GM18519 (cell line): ENCODE data around the gene IMMP2L.

Experiments
- ATAC-seq: cut with Tn5 transposase; IDR thresholded peaks from one replicate; pipeline ENCODE4 v1.9.1; 2021; ENCODE audit warnings: mild to moderate bottlenecking, moderate library complexity; ENCODE audit not compliant: unreplicated experiment, low FRiP score

The IMMP2L gene

DNA sequence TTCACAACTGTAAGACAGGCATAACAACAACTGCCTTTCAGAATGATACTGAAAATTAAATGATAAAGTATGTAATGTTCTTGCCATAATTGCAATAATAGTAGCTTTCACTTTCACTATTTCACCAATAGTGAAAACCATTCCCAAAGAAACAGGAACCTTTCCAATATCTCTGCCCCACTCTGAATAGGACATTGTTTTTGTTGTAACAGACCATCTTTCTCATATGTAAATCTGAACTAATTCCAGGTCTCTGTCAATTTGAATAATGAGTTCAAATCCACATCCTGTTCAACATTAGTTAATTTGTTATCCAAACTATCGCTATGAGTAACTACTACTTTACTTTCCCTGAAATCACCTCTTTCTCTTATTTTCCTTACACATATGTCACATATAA lies 323.4 kb downstream of the IMMP2L start:
- no peak for ATAC-seq

DNA sequence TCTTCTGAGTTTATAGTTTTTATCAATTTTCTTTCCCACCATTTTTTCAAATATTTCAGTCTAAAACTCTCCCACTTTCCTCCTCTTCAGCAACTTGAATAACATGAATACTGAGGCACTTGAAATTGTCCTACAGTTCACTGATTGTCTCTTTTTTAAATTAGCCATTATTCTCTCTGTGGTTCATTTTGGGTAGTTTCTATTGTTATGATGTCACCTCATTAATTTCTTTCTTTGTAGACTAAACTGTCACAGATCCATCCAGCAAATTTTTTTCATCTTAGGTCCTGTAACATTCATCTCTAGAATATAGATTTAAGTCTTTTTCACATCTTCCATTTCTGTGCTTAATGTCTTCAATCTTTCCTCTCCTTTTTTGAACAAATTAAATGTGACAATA lies 326.6 kb downstream of the IMMP2L start:
- ATAC-seq = no peak

DNA sequence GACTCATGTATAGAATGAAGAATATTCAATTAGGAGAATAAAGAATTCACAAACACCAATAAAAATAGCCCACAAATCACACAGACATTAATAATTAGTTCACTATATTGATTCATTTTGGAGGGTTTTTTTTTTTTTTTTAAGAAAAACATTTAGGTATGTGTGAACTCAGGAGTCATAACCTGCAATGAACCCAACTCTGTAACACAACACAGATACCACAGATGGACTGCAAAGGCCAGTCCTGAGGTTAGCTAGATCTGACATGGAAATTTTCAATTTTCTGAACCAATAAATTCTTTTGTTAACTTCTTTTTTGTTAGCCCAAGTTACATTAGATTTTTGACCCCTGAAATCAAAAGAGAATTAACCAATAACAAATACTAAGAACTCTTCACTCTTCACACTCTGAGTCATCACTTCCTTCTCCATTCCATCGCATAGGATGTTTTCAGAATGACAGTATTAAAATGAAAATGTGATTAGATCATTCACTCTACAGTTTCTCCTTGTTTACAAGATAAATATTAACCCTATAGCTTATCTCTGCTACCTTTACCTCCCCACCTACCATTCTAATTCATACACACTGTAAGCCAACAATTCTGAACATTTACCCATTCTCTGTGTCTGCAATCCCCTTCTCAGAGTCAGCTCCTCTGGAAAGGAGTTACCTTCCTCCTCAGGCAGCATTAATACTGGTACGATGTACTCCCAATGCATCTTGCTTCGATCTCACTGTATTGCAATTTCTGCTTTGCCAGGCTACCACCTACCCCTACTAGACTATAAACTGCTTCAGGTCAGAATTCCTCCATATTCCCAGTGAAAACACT lies 329.8 kb downstream of the IMMP2L start:
- peak; percentile 86 for ATAC-seq

DNA sequence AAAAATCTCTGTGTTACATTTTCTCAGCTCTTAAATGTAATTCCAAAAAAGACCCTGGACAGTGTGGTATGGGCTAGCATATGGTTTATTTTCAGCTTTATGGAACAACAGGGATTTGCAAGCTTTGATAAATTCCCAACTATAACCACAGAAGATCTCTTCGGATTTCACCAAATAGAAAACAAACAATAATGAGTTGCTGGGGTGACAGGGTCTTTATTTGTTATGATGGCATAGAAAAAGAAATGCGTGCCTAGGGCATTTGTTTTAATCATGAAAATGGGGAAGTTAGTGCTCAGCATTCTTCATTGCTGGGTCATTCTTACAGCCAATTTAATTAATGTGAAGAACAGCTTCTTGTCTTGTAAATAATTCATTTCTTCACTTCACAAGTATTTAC lies 332.4 kb downstream of the IMMP2L start:
- no peak for ATAC-seq

DNA sequence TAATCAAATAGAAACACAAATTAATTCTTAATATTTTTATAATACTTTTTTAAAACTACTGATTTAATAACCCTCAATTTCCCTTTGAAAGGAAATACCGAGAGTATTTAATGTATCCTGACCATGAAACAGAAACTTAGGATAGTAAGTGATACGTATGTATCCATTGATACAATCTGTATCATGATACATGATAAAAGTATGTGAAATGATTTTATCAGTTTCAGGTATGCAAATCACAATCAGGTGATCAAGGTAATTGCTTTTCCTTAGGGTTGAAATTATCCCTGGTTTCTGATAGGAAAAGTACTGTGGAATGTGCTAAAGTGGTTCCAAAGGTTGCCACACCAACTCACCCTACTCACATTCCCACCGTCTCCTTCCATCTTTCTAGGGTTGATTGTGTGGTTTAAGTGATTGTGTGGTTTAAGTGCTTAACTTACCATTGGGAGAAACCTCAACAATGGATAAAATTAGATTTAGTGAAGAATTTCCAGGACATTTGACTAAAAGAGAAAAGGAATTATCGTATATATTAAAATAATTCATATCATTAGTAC lies 333.0 kb downstream of the IMMP2L start:
- ATAC-seq = no peak

DNA sequence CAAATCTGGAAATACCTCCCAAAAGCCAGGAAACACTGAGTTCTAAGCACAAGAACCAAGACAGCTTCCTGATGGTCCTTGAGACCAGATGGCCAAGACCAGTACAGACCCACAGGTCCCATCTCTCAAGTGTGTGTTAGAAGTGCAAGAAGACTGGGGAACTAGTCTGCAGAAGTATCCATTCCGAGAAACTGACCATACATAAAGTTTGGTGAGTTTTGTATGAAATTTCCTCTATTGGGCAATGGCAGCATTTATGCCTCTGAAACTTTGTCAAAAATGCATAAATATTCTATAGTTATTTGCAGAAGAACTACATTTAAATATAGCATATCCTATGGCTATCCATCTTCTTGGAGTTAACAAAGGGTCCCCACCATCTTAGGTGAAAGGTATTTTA lies 333.9 kb downstream of the IMMP2L start:
- ATAC-seq = no peak

DNA sequence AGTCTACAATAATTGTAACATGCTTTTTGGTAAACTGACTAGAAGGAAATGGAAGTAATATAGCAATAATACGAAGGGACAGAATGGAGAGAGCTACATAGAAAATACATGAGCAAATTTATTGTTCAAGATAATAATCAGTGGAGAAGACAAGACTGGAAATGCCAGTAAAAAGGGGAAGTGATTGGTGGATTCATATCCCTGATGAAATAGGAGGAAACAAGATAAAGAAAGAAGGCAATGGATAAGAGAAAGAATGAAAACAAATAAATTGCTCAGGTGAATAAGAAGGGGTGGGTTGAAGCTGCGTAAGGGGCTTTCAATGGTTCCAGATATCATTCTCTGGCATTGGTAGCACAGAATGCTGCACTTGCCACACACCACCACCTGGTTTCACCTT lies 335.5 kb downstream of the IMMP2L start:
- ATAC-seq = no peak

DNA sequence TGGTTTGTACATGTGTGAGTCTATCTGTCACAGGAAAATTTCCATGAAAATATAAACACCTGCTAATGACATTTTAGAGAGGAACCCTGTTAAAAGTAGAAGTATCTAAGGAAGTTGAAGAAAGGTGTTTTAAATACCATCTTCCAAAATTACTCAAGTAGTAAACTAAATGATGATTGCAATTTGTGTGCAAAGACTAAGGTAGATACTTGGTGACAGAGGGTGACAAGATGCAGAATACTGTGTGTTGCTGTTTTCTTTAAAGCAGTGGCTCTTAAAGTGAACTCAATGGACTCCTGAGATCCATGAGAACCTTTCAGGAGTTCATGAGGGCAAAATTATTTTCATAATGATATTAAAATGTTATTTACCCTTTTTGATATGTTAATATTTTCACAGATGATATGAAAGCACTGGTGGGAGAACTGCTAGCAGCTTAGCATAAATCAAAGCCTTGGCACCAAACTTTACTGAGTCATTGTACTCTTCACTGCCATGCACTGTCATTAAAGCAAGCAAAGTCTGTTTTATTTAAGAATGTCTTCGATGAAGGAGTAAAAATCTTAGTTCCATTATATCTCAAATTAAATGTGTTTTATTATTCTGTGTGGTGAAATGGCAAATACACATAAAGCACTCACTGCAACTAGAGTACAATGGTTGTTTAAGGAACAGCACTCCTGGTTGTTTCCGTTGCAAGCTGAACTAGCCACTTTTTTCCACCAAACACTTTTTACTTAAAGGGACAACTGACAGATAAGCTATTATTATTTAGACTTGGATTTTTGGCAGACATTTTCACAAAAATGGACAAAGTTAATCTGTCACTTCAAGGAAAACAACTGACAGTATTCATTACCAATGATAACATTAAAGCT lies 337.7 kb downstream of the IMMP2L start:
- no peak for ATAC-seq

DNA sequence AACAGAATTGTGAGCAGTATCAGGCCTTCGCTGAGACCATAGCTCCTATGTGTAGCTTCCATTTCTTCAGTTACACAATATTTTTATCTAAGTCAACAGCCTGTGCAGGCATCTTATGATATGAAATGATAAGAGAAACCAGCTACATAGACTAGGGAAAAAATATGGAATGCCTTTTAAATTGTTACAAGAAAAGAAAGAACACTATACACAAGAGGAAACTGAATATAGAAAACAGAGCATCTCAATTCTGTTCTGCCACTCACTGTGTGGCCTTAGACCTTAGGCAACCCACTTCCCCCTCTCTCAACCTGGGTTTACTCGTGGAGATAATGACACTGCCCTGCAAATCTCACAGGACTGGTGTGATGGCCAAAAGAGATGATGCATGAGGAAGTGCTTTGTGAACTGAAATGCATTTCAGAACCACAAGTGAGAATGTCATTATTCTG lies 338.5 kb downstream of the IMMP2L start:
- ATAC-seq = no peak

DNA sequence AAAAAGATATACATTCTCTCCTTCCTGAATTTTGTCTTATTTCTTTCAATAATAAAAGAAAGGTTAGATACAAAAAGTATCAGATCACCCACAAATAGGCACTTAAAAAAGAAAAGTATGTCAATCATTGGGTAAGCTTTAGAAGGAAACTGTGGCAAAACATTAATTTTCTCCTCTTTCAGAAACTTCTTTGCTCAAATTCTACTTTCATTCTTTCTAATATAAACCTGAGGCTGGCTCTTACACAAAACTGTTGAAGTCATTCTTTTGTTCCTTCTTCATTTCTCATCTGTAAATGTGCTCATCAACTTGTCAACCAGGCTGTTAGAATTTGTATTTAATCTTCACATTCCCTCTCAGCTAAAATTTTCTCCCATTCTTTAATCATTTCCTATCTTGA lies 346.7 kb downstream of the IMMP2L start:
- ATAC-seq = no peak

DNA sequence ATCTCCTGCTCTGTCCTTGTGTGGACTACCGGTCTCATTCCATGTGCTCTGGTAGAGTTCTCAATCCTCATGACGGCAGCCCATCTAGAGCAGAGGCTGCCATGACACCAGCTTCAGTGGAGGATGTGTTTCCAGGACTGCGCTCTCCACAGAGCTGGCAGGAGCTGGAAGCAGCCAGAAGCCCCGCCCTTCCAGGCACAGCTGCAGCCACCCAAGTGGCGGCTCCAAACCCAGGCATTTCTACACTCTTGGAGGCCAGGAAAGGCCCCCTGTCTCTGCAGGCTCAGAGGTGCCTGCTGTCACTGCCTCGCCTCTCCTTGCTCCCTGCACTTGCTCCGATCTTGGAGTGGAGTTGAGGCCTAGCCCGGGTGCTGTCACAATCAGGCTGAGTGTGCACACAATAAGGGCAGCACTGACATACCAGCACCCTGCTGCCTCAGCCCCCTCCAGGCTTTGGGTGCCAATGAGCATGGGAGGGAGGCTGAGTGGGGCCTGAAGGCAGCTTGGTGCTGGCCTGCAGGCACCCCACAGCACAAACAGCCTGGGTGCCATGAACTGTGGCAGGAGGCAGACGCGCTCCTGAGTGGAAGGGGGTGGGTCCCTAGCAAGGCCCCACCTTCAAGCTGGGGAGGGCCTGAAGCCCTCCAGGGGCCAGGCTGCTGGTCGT lies 349.3 kb downstream of the IMMP2L start:
- no peak for ATAC-seq

DNA sequence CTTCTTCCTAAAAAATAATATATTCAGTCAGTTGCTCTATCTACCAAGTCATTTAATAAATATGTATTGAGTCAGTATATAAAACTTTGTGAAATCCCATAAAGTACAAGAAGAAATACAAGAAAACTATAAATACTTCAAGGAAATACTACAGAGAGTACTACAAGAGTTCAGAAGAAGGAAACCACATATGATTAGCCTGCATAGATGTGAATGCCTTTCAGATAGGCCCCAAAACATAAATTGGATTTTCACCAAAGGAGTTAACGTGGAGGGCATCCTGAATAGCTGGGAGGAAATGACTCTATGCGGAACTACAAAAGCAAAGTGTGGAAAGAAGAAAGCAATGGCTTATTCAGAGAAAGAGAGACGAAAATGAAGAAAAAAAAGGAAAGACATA lies 351.3 kb downstream of the IMMP2L start:
- ATAC-seq = no peak

DNA sequence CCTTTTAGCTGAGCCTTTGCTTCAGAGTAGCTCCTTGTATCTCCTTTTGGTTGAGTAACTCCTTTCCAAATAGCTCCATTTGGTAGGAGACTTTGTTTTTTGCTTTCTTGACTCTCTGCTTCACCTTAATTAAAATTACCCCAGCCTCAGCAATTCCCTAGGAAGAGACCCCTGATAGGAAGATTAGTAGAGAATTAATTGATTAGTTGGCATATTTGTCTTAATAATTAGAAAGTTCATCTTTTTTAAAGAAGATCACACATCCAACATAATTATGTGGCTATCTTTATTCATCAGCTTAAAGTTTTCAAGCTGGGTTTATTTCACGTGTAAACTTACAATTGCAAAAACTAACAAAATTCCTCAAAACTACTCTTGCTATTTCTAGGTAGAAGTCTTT lies 352.2 kb downstream of the IMMP2L start:
- no peak for ATAC-seq

DNA sequence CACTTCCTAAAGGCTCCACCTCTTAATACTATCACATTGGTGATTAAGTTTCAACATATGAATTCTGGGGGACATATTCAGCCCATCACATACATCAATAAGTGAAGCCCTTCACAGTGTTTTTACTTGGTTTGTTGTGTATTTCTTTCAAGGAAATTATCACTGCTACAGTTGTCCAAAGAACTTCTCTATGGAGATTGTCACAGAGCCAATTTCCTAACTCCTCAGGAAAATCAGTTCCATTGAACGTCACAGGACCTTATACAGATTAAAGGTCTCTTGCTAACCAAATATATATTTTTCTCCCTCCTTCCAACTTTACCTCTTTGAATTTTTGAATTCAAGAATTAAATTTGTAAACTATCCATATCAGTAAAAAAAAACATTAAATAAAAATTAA lies 357.0 kb downstream of the IMMP2L start:
- no peak for ATAC-seq

DNA sequence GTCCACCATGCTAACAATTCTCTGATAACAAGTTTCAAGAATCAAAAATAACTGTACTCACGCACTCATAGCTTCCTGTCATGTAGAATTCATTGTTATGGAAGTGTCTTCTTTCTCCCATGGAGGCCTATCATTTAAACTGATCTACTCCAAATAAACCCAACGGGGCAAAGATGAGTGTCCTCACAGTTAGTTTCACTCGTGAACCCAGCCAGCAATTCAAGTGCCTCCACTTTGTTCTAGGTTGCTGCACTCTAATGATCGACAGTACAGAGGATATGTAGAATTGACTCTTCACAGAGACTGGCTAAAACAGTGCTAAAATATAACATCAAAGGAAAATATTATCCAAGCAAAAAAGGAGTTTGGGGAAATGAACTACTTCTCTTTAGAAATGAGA lies 360.0 kb downstream of the IMMP2L start:
- ATAC-seq = no peak

DNA sequence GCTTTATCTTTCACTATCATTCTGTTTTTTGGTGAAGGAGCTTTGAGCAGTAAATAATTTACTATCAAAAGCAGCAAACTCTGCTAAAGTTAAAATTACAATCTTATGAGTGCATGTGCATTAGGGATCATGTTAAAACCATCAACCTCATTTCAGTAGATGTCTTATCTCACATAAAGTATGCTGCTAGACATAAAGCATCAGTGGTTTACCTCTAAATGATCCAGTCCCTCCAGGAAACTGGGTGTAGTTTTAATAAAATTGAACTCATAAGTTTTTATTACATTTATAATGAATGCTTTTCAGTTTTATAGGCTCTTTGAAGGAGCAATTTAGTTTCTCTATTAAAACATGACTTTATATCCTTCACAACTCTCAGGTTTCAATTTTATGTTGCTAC lies 362.6 kb downstream of the IMMP2L start:
- no peak for ATAC-seq

DNA sequence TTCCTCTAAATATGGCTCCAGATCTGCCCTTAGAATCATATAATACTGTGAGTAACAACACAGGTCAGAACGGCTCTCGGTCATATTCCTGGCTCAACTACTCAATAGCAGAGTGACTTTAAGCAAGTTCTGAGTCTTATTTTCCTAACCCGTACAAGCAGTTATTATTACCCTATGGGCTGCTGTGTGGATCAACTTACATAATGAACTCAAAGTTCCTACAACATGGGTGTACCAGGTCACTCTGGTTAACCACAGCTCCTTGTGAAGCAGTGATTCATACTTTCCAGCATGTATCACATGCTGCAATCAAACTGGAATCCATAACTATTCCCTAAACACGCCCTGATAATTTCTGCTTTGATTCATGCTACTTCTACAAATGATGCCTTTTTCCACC lies 364.0 kb downstream of the IMMP2L start:
- ATAC-seq = no peak

DNA sequence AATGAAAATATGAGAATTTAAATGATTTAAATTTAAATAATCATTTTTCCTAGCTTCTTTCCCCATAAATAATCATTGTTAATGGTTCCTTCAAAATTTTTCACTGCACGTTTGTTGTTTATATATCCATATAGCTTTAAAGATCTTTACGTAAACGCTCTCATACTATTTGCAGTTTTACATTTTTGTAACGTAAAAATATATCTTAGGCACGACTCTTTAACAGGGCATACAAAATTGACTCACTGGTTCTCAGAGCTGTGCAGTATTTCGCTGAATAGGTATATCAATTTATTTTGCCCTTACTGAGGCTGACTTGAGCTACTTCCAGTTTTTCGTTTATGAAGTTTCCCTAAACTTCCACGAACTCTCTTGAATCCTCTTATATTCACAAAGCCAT lies 365.6 kb downstream of the IMMP2L start:
- no peak for ATAC-seq

DNA sequence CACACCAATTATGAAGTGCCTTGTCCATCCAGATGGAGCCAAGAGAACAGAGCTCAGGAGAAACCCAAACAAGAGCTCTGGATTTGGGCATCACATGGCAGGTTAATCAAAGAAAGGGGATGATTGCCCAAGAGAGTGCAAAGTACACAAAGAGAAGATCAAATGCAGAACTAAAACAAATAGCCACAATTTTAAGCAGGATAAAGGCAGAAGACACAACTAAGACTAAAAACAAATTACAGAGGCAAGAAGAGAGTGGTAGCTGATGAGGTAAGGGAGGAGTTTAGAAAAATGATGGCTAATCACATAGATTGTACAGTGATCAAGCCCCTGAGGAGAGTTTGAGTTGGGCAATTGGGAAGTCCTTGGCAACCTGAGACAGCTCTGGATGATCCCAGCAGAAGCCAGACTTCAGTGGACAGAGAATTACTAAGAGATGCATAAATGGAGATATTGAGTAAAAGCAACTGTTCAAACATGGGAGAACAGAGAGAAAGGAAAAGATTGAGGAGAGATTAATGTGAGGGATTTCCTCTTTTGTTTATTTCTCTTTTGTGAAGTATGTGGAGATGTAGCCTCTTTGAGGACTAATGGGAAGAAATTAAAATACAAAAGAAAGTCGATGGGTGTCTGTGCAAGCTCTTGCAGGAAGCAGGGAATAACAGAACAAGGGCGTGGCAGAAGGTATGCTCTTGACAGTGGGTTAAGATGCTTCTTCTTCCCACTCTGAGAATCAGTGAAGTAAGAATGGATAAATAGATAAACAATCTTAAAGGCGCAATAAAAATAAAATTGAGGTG lies 369.5 kb downstream of the IMMP2L start:
- no peak for ATAC-seq

DNA sequence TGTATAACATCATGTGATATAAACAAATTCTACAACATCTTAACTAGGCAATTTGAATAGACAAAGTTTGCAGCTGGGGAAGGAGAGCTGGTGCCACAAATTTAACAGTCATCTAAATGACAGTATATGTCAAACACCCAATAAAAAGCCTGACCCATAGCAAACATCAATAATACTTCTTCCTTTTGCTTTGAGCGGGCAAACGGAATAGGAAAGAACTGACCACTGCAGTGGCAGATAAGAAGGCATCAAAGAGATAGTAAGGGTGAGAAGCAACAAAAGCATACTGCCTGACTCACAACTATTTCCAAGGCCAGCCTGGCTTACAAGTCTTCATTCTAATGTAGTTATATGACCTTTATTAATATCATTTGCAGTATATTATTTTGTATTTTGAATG lies 371.5 kb downstream of the IMMP2L start:
- ATAC-seq = no peak
